ENCODE results near the gene CDT1. TPM values are rescaled to one million over a fixed set of nuclear protein-coding genes. Genes with fewer than 3 reads are reported as not detected.
"Not testable (repeated sequence)": the region's sequence is repeated elsewhere in the genome, so short reads cannot be mapped to it uniquely, and the experiment has no call there.

CDT1 gene
- total and polyA plus RNA-seq, 2 experiments from 2014 or later = 5.9 to 11.3 TPM

- WGBS, 2 experiments (ENCODE audit: low coverage in 1 of 2, low lambda C conversion rate in 2 of 2, missing lambda C conversion rate in 2 of 2) = 92 to 95% methylated on average over 23 to 24 of the region's 24 CpGs
- DNase-seq = no peak
- no peak overlapping the region for H2AFZ ChIP-seq
- no peaks in the 10 kb centered on the region for H3K27me3 ChIP-seq (replicated peaks; ENCODE audit: insufficient read depth)
- H3K27ac ChIP-seq = no peak overlapping the region
- H3K9ac ChIP-seq = no peak overlapping the region
- no peaks in the 10 kb centered on the region for H3K9me2 ChIP-seq (ENCODE audit: insufficient read depth)
- no peak overlapping the region for H3K4me3 ChIP-seq
- no peaks in the 10 kb centered on the region for H3K9me3 ChIP-seq (ENCODE audit: low read depth)
- H3F3A ChIP-seq (ENCODE audit: insufficient read depth) = no peaks in the 10 kb centered on the region
- in situ Hi-C loops (cut with MboI) = no loop called here
- no peak overlapping the region for H3K4me2 ChIP-seq (ENCODE audit: unreplicated experiment)
- H3K4me1 ChIP-seq (ENCODE audit: insufficient read depth) = no peaks in the 10 kb centered on the region
- H4K20me1 ChIP-seq (ENCODE audit: insufficient read depth) = no peaks in the 10 kb centered on the region
- H3K36me3 ChIP-seq (ENCODE audit: low read depth) = no peaks in the 10 kb centered on the region
- no peak for TF ChIP-seq EZH2phosphoT487 (IDR thresholded peaks at IDR 0.05; ENCODE audit: insufficient read depth, low read depth)
- TF ChIP-seq EZH2 (IDR thresholded peaks at IDR 0.05; ENCODE audit: insufficient read depth, poor library complexity, severe bottlenecking) = no peak
- no peaks in the 10 kb centered on the region for H3K79me2 ChIP-seq (ENCODE audit: insufficient read depth)
Measured at GRCh38 chr16:88822281-88823040, 18.9 kb downstream of the CDT1 start.

GRCh38 chr16:88823646-88824045, 20.1 kb downstream of the CDT1 start:
- H3K9ac ChIP-seq; H3K4me2 ChIP-seq (ENCODE audit: unreplicated experiment); H2AFZ ChIP-seq; H3K4me3 ChIP-seq; H3K36me3 ChIP-seq (ENCODE audit: low read depth); H3K27me3 ChIP-seq (replicated peaks; ENCODE audit: insufficient read depth); DNase-seq; H3K79me2 ChIP-seq (ENCODE audit: insufficient read depth); H3K27ac ChIP-seq; H4K20me1 ChIP-seq (ENCODE audit: insufficient read depth); in situ Hi-C loops (cut with MboI); H3K9me3 ChIP-seq (ENCODE audit: low read depth); H3F3A ChIP-seq (ENCODE audit: insufficient read depth); H3K4me1 ChIP-seq (ENCODE audit: insufficient read depth); H3K9me2 ChIP-seq (ENCODE audit: insufficient read depth): not testable (repeated sequence)
- WGBS, 2 experiments (ENCODE audit: low coverage in 1 of 2, low lambda C conversion rate in 2 of 2, missing lambda C conversion rate in 2 of 2) = 99 to 100% methylated on average over 6 to 19 of the region's 31 CpGs

- H3K4me2 ChIP-seq (ENCODE audit: unreplicated experiment) = no peak overlapping the region
- no peaks in the 10 kb centered on the region for H3K36me3 ChIP-seq (ENCODE audit: low read depth)
- no peak for TF ChIP-seq EZH2phosphoT487 (IDR thresholded peaks at IDR 0.05; ENCODE audit: insufficient read depth, low read depth)
- TF ChIP-seq EZH2 (IDR thresholded peaks at IDR 0.05; ENCODE audit: insufficient read depth, poor library complexity, severe bottlenecking) = no peak
- no peaks in the 10 kb centered on the region for H3F3A ChIP-seq (ENCODE audit: insufficient read depth)
- H3K27ac ChIP-seq = no peak overlapping the region
- WGBS, 2 experiments (ENCODE audit: low coverage in 1 of 2, low lambda C conversion rate in 2 of 2, missing lambda C conversion rate in 2 of 2) = 88 to 90% methylated on average over 33 of the region's 33 CpGs
- no peaks in the 10 kb centered on the region for H3K4me1 ChIP-seq (ENCODE audit: insufficient read depth)
- no peaks in the 10 kb centered on the region for H3K9me2 ChIP-seq (ENCODE audit: insufficient read depth)
- H3K79me2 ChIP-seq (ENCODE audit: insufficient read depth) = no peaks in the 10 kb centered on the region
- DNase-seq = no peak
- no peak overlapping the region for H3K4me3 ChIP-seq
- H2AFZ ChIP-seq = no peak overlapping the region
- no peaks in the 10 kb centered on the region for H3K9me3 ChIP-seq (ENCODE audit: low read depth)
- no peak overlapping the region for H3K9ac ChIP-seq
- H3K27me3 ChIP-seq (replicated peaks; ENCODE audit: insufficient read depth) = no peaks in the 10 kb centered on the region
- H4K20me1 ChIP-seq (ENCODE audit: insufficient read depth) = no peaks in the 10 kb centered on the region
- in situ Hi-C loops (cut with MboI) = no loop called here
Measured at GRCh38 chr16:88824256-88825077, 20.9 kb downstream of the CDT1 start.

- H3K4me3 ChIP-seq = no peak overlapping the region
- H3K27ac ChIP-seq = no peak overlapping the region
- H3K4me2 ChIP-seq (ENCODE audit: unreplicated experiment) = no peak overlapping the region
- TF ChIP-seq EZH2phosphoT487 (IDR thresholded peaks at IDR 0.05; ENCODE audit: insufficient read depth, low read depth) (no peak), EZH2 (IDR thresholded peaks at IDR 0.05; ENCODE audit: insufficient read depth, poor library complexity, severe bottlenecking) (no peak)
- H3K27me3 ChIP-seq (replicated peaks; ENCODE audit: insufficient read depth) = no peaks in the 10 kb centered on the region
- H3K4me1 ChIP-seq (ENCODE audit: insufficient read depth) = no peaks in the 10 kb centered on the region
- H3K36me3 ChIP-seq (ENCODE audit: low read depth) = no peaks in the 10 kb centered on the region
- DNase-seq = no peak
- H3F3A ChIP-seq (ENCODE audit: insufficient read depth) = no peaks in the 10 kb centered on the region
- H2AFZ ChIP-seq = no peak overlapping the region
- no peaks in the 10 kb centered on the region for H4K20me1 ChIP-seq (ENCODE audit: insufficient read depth)
- no peaks in the 10 kb centered on the region for H3K79me2 ChIP-seq (ENCODE audit: insufficient read depth)
- WGBS, 2 experiments (ENCODE audit: low coverage in 1 of 2, low lambda C conversion rate in 2 of 2, missing lambda C conversion rate in 2 of 2) = 97% methylated on average over 12 of the region's 12 CpGs; no CpG with 5 or more reads in 1 of the 2 experiments
- H3K9me3 ChIP-seq (ENCODE audit: low read depth) = no peaks in the 10 kb centered on the region
- H3K9ac ChIP-seq = no peak overlapping the region
- in situ Hi-C loops (cut with MboI) = no loop called here
- H3K9me2 ChIP-seq (ENCODE audit: insufficient read depth) = no peaks in the 10 kb centered on the region
Measured at GRCh38 chr16:88825146-88825545, 21.6 kb downstream of the CDT1 start.
